T-helper 1 cell treated with Interleukin-12 subunit alpha and Interleukin-12 subunit beta and Interleukin-4 antibody, amounts not matched to agents 30 ng/mL and 1 ng/mL, for 36 hours (primary cell): ENCODE data around the gene CCDC126. TPM values are rescaled to one million over a fixed set of nuclear protein-coding genes. Genes with fewer than 3 reads are reported as not detected.

Experiments
- intact Hi-C: fragments of 100-400 bp; cut with micrococcal nuclease; formaldehyde crosslinking; loops from one replicate; pipeline ENCODE4 v1.15.1; 2024
- total RNA-seq: library from RNA; stranded (reverse); gene quantifications from 2 replicates; pipeline ENCODE4 v1.2.3, GENCODE V29; 2022

The CCDC126 gene
- total RNA-seq, 1 donor from 2014 or later: 7.7 TPM

DNA sequence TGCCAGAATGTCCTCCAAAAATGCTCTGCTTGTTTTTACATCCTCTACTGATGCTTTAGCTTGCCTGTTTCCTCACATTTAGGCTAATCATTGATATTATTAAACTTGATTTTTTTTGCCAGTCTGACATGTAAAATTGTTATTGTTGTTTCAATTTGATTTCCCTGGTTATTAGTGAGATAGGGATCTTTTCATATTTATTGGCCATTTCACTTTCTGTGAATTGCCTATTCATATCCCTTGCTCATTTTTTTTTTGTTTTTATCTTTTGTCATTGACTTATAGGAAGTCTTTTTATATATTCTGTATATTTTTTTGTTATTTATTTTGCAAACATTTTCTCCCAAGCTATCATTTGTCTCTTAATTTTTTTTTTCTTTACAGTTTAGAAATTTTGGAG is 96.0 kb downstream of the CCDC126 start:
- intact Hi-C loops: no loop called here

Other genes starting within 250 kb of the CCDC126 start
- gene IGF2BP3, start 126.9 kb upstream of the CCDC126 start, total RNA-seq: 1.7 and 2.2 TPM in 2 replicates
- 115 TPM in 2 replicates for gene TRA2A, start 65.4 kb upstream of the CCDC126 start, total RNA-seq
- 4.2 and 6.5 TPM in 2 replicates for gene FAM221A, start 82.8 kb downstream of the CCDC126 start, total RNA-seq
- gene STK31, start 112.8 kb downstream of the CCDC126 start, total RNA-seq: 0.10 and 0.29 TPM in 2 replicates